Measurements from ENCODE around the gene ASB14. TPM values are rescaled to one million over a fixed set of nuclear protein-coding genes. Genes with fewer than 3 reads are reported as not detected.
A peak's percentile ranks its signal among the peaks of the same experiment; 100 is the strongest.
"Not testable (repeated sequence)": the region's sequence is repeated elsewhere in the genome, so short reads cannot be mapped to it uniquely, and the experiment has no call there.

The ASB14 gene
- total RNA-seq, result not detected
- 0.24 TPM for polyA plus RNA-seq

- ChIA-PET POLR2A (no interaction called here), CTCF (no interaction called here)
- Histone ChIP-seq H3K9me3 (ENCODE audit: low read length) (no peaks in the 10 kb centered on the region), H3K36me3 (ENCODE audit: insufficient read depth, low read length) (no peaks in the 10 kb centered on the region), H3K27ac (ENCODE audit: low read depth, low read length) (no peak within 1 kb of the TSS), H3K4me1 (ENCODE audit: insufficient read depth, low read length) (no peaks in the 10 kb centered on the region), H3K4me3 (ENCODE audit: low read length) (no peak within 1 kb of the TSS), H3K27me3 (ENCODE audit: insufficient read depth, low read length, poor library complexity, severe bottlenecking) (no peaks in the 10 kb centered on the region)
- peaks cover 0 to 3% (median 0%) of the 10 kb centered on the region in 5 donors for H3K9me3 Mint-ChIP-seq
- DNase-seq, result no peak
- peaks cover 19 to 40% of the 10 kb centered on the region in 2 donors for H3K27me3 Mint-ChIP-seq
- H3K4me3 Mint-ChIP-seq, result no peak within 1 kb of the TSS
- H3K36me3 Mint-ChIP-seq, result peaks cover 0 to 4% (median 0%) of the 10 kb centered on the region in 3 donors
- H3K4me1 Mint-ChIP-seq, result no peaks in the 10 kb centered on the region
- H3K27ac Mint-ChIP-seq, result no peak within 1 kb of the TSS
Measured at GRCh38 chr3:57292159-57292896, at the start of gene ASB14. TSS of gene ASB14 (minus strand) at chr3:57292685. CDS start at chr3:57292033, 652 bp downstream.

GRCh38 chr3:57339071-57339642 is 46.7 kb upstream of the ASB14 start:
- H3K36me3 ChIP-seq (ENCODE audit: insufficient read depth, low read length); H3K9me3 Mint-ChIP-seq; H3K36me3 Mint-ChIP-seq; POLR2A ChIA-PET; H3K27ac ChIP-seq (ENCODE audit: low read depth, low read length); H3K4me1 Mint-ChIP-seq; H3K9me3 ChIP-seq (ENCODE audit: low read length); DNase-seq; H3K27me3 ChIP-seq (ENCODE audit: insufficient read depth, low read length, poor library complexity, severe bottlenecking); H3K4me3 Mint-ChIP-seq; CTCF ChIA-PET; H3K4me1 ChIP-seq (ENCODE audit: insufficient read depth, low read length); H3K27ac Mint-ChIP-seq; H3K4me3 ChIP-seq (ENCODE audit: low read length): not testable (repeated sequence)
- peaks cover 12 to 51% of the 10 kb centered on the region in 2 donors for H3K27me3 Mint-ChIP-seq

- H3K27me3 Mint-ChIP-seq, result peaks cover 12 to 52% of the 10 kb centered on the region in 2 donors
- H3K4me1 ChIP-seq (ENCODE audit: insufficient read depth, low read length); H3K4me3 Mint-ChIP-seq; H3K4me3 ChIP-seq (ENCODE audit: low read length); H3K9me3 ChIP-seq (ENCODE audit: low read length); POLR2A ChIA-PET; H3K27me3 ChIP-seq (ENCODE audit: insufficient read depth, low read length, poor library complexity, severe bottlenecking); H3K27ac Mint-ChIP-seq; H3K9me3 Mint-ChIP-seq; CTCF ChIA-PET; H3K4me1 Mint-ChIP-seq; H3K27ac ChIP-seq (ENCODE audit: low read depth, low read length); DNase-seq; H3K36me3 Mint-ChIP-seq; H3K36me3 ChIP-seq (ENCODE audit: insufficient read depth, low read length): not testable (repeated sequence)
Measured at GRCh38 chr3:57338272-57339070, 46.0 kb upstream of the ASB14 start.

- Mint-ChIP-seq H3K27me3 (peaks cover 10 to 40% of the 10 kb centered on the region in 2 donors), H3K4me1 (no peaks in the 10 kb centered on the region), H3K4me3 (no peak overlapping the region), H3K9me3 (peaks cover 0 to 2% (median 0%) of the 10 kb centered on the region in 5 donors), H3K27ac (peak overlapping the region in 1 of 8 donors; percentile 5), H3K36me3 (no peaks in the 10 kb centered on the region)
- no peaks in the 10 kb centered on the region for H3K36me3 ChIP-seq (ENCODE audit: insufficient read depth, low read length)
- no peak for DNase-seq
- H3K9me3 ChIP-seq (ENCODE audit: low read length), result no peaks in the 10 kb centered on the region
- CTCF ChIA-PET, result no interaction called here
- POLR2A ChIA-PET, result no interaction called here
- no peak overlapping the region for H3K27ac ChIP-seq (ENCODE audit: low read depth, low read length)
- no peak overlapping the region for H3K4me3 ChIP-seq (ENCODE audit: low read length)
- H3K27me3 ChIP-seq (ENCODE audit: insufficient read depth, low read length, poor library complexity, severe bottlenecking), result no peaks in the 10 kb centered on the region
- H3K4me1 ChIP-seq (ENCODE audit: insufficient read depth, low read length), result no peaks in the 10 kb centered on the region
Measured at GRCh38 chr3:57335283-57335938, 42.9 kb upstream of the ASB14 start.

GRCh38 chr3:57331078-57331610 is 38.7 kb upstream of the ASB14 start:
- Mint-ChIP-seq H3K4me1 (no peaks in the 10 kb centered on the region), H3K9me3 (peaks cover 0 to 2% (median 0%) of the 10 kb centered on the region in 5 donors), H3K4me3 (no peak overlapping the region), H3K27ac (no peak overlapping the region), H3K27me3 (peaks cover 5 to 31% of the 10 kb centered on the region in 2 donors), H3K36me3 (no peaks in the 10 kb centered on the region)
- CTCF ChIA-PET, result no interaction called here
- H3K27ac ChIP-seq (ENCODE audit: low read depth, low read length), result no peak overlapping the region
- no peak overlapping the region for H3K4me3 ChIP-seq (ENCODE audit: low read length)
- H3K4me1 ChIP-seq (ENCODE audit: insufficient read depth, low read length), result no peaks in the 10 kb centered on the region
- no peaks in the 10 kb centered on the region for H3K27me3 ChIP-seq (ENCODE audit: insufficient read depth, low read length, poor library complexity, severe bottlenecking)
- no peaks in the 10 kb centered on the region for H3K36me3 ChIP-seq (ENCODE audit: insufficient read depth, low read length)
- DNase-seq, result no peak
- H3K9me3 ChIP-seq (ENCODE audit: low read length), result no peaks in the 10 kb centered on the region
- POLR2A ChIA-PET, result no interaction called here

- H3K27me3 ChIP-seq (ENCODE audit: insufficient read depth, low read length, poor library complexity, severe bottlenecking), result not testable (repeated sequence)
Measured at GRCh38 chr3:57326498-57326897, 34.0 kb upstream of the ASB14 start.

GRCh38 chr3:57314204-57314603 is 21.7 kb upstream of the ASB14 start:
- Mint-ChIP-seq H3K27ac (no peak overlapping the region), H3K4me1 (no peaks in the 10 kb centered on the region), H3K9me3 (peaks cover 0 to 10% (median 3%) of the 10 kb centered on the region in 5 donors), H3K27me3 (peaks cover 4 to 33% of the 10 kb centered on the region in 2 donors), H3K4me3 (no peak overlapping the region), H3K36me3 (no peaks in the 10 kb centered on the region)
- no peak for DNase-seq
- Histone ChIP-seq H3K27me3 (ENCODE audit: insufficient read depth, low read length, poor library complexity, severe bottlenecking) (no peaks in the 10 kb centered on the region), H3K36me3 (ENCODE audit: insufficient read depth, low read length) (no peaks in the 10 kb centered on the region), H3K4me3 (ENCODE audit: low read length) (no peak overlapping the region), H3K4me1 (ENCODE audit: insufficient read depth, low read length) (no peaks in the 10 kb centered on the region), H3K27ac (ENCODE audit: low read depth, low read length) (no peak overlapping the region), H3K9me3 (ENCODE audit: low read length) (no peaks in the 10 kb centered on the region)
- POLR2A ChIA-PET, result no interaction called here
- CTCF ChIA-PET, result no interaction called here

More at GRCh38 chr3:57326498-57326897, 34.0 kb upstream of the ASB14 start:
- H3K36me3 ChIP-seq (ENCODE audit: insufficient read depth, low read length); POLR2A ChIA-PET; H3K36me3 Mint-ChIP-seq; H3K9me3 ChIP-seq (ENCODE audit: low read length); H3K27ac Mint-ChIP-seq; H3K27ac ChIP-seq (ENCODE audit: low read depth, low read length); CTCF ChIA-PET; H3K4me3 Mint-ChIP-seq; H3K9me3 Mint-ChIP-seq; DNase-seq; H3K4me1 Mint-ChIP-seq; H3K4me3 ChIP-seq (ENCODE audit: low read length); H3K4me1 ChIP-seq (ENCODE audit: insufficient read depth, low read length): not testable (repeated sequence)
- H3K27me3 Mint-ChIP-seq, result peaks cover 13 to 28% of the 10 kb centered on the region in 2 donors
